Measurements from ENCODE around the gene PIGN. TPM values are rescaled to one million over a fixed set of nuclear protein-coding genes. Genes with fewer than 3 reads are reported as not detected.

The PIGN gene
- total RNA-seq, 5 donors from 2014 or later (not counting 1 experiment from before 2014, with no cell fraction given): 19.5 to 24.0 (median 21.8) TPM

GRCh38 chr18:61993831-61994230, 193.0 kb downstream of the PIGN start:
- no peak overlapping the region for H3K4me3 ChIP-seq (ENCODE audit: control insufficient read depth in 1 of 2, extremely low read depth in 1 of 2, low read length in 1 of 2)
- H3K4me1 ChIP-seq (ENCODE audit: control insufficient read depth in 1 of 2, extremely low read depth in 1 of 2, insufficient read depth in 2 of 2, low read length in 2 of 2): no peaks in the 10 kb centered on the region
- Mint-ChIP-seq H3K4me3 (no peak overlapping the region), H3K4me1 (no peaks in the 10 kb centered on the region), H3K9me3 (no peaks in the 10 kb centered on the region), H3K27me3 (peaks cover 0 to 7% of the 10 kb centered on the region in 2 donors), H3K36me3 (no peaks in the 10 kb centered on the region), H3K27ac (no peak overlapping the region)
- H3K27ac ChIP-seq (ENCODE audit: low read length): no peak overlapping the region
- no peaks in the 10 kb centered on the region for H3K9me3 ChIP-seq
- no peak for ATAC-seq (replicated peaks in 1 of 4)
- no CpG with 5 or more reads among the region's 1 CpG for WGBS (ENCODE audit: insufficient coverage)
- ChIA-PET CTCF (no interaction called here), POLR2A (no interaction called here)
- H3K36me3 ChIP-seq (ENCODE audit: control insufficient read depth in 2 of 2, extremely low read depth in 1 of 2, insufficient read depth in 1 of 2, low read length in 1 of 2): no peaks in the 10 kb centered on the region
- H3K27me3 ChIP-seq (replicated peaks in 1 of 2; ENCODE audit: control insufficient read depth in 2 of 2, extremely low read depth in 1 of 2, insufficient read depth in 2 of 2, low read length in 1 of 2): no peaks in the 10 kb centered on the region
- no peak for DNase-seq

- Mint-ChIP-seq H3K4me1 (no peaks in the 10 kb centered on the region), H3K36me3 (no peaks in the 10 kb centered on the region), H3K27me3 (peaks cover 3 to 13% of the 10 kb centered on the region in 2 donors), H3K9me3 (no peaks in the 10 kb centered on the region), H3K27ac (no peak overlapping the region), H3K4me3 (no peak overlapping the region)
- no peaks in the 10 kb centered on the region for H3K27me3 ChIP-seq (replicated peaks in 1 of 2; ENCODE audit: control insufficient read depth in 2 of 2, extremely low read depth in 1 of 2, insufficient read depth in 2 of 2, low read length in 1 of 2)
- WGBS (ENCODE audit: insufficient coverage): no CpG with 5 or more reads among the region's 2 CpGs
- ATAC-seq (replicated peaks in 1 of 4): no peak
- no peaks in the 10 kb centered on the region for H3K4me1 ChIP-seq (ENCODE audit: control insufficient read depth in 1 of 2, extremely low read depth in 1 of 2, insufficient read depth in 2 of 2, low read length in 2 of 2)
- H3K9me3 ChIP-seq: no peaks in the 10 kb centered on the region
- DNase-seq: no peak
- ChIA-PET POLR2A (no interaction called here), CTCF (no interaction called here)
- H3K36me3 ChIP-seq (ENCODE audit: control insufficient read depth in 2 of 2, extremely low read depth in 1 of 2, insufficient read depth in 1 of 2, low read length in 1 of 2): no peaks in the 10 kb centered on the region
- no peak overlapping the region for H3K27ac ChIP-seq (ENCODE audit: low read length)
- H3K4me3 ChIP-seq (ENCODE audit: control insufficient read depth in 1 of 2, extremely low read depth in 1 of 2, low read length in 1 of 2): no peak overlapping the region
Measured at GRCh38 chr18:61992923-61993322, 193.9 kb downstream of the PIGN start.

DNA sequence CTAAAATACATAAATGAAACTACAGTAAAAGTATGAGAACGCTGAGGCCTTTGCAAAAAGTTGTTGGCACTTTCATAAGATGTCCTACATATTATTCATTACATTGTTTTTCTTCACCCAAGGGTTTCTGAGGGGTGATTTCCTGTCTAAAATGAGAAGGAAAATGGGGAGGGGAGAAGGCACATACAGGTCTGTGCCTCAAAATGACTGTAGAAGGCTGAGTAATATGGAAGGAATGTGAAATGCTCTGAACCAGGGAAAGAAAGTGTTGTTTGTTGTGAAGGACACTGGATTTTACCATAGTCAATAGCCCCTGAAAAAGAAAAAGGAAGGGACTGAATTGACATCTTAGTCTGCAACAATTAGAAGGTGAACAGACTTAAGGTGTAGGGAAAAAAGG, 194.6 kb downstream of the PIGN start:
- H3K4me1 ChIP-seq (ENCODE audit: control insufficient read depth in 1 of 2, extremely low read depth in 1 of 2, insufficient read depth in 2 of 2, low read length in 2 of 2): no peaks in the 10 kb centered on the region
- no peaks in the 10 kb centered on the region for H3K4me1 Mint-ChIP-seq
- H3K9me3 Mint-ChIP-seq: no peaks in the 10 kb centered on the region
- no peak for DNase-seq
- H3K27ac ChIP-seq (ENCODE audit: low read length): no peak overlapping the region
- H3K4me3 ChIP-seq (ENCODE audit: control insufficient read depth in 1 of 2, extremely low read depth in 1 of 2, low read length in 1 of 2): no peak overlapping the region
- H3K27me3 Mint-ChIP-seq: peaks cover 3 to 10% of the 10 kb centered on the region in 2 donors
- H3K27me3 ChIP-seq (replicated peaks in 1 of 2; ENCODE audit: control insufficient read depth in 2 of 2, extremely low read depth in 1 of 2, insufficient read depth in 2 of 2, low read length in 1 of 2): peaks cover 0 to 2% of the 10 kb centered on the region in 2 experiments
- no peak overlapping the region for H3K4me3 Mint-ChIP-seq
- ATAC-seq (replicated peaks in 1 of 4): no peak
- no peaks in the 10 kb centered on the region for H3K36me3 Mint-ChIP-seq
- WGBS (ENCODE audit: insufficient coverage): no CpG with 5 or more reads among the region's 1 CpG
- H3K9me3 ChIP-seq: no peaks in the 10 kb centered on the region
- H3K36me3 ChIP-seq (ENCODE audit: control insufficient read depth in 2 of 2, extremely low read depth in 1 of 2, insufficient read depth in 1 of 2, low read length in 1 of 2): no peaks in the 10 kb centered on the region
- ChIA-PET POLR2A (no interaction called here), CTCF (no interaction called here)
- no peak overlapping the region for H3K27ac Mint-ChIP-seq

GRCh38 chr18:61991836-61992235, 195.0 kb downstream of the PIGN start:
- no peaks in the 10 kb centered on the region for H3K9me3 ChIP-seq
- Mint-ChIP-seq H3K4me3 (no peak overlapping the region), H3K4me1 (no peaks in the 10 kb centered on the region), H3K27me3 (peaks cover 3 to 13% of the 10 kb centered on the region in 2 donors), H3K36me3 (no peaks in the 10 kb centered on the region), H3K27ac (no peak overlapping the region), H3K9me3 (no peaks in the 10 kb centered on the region)
- H3K4me3 ChIP-seq (ENCODE audit: control insufficient read depth in 1 of 2, extremely low read depth in 1 of 2, low read length in 1 of 2): no peak overlapping the region
- ChIA-PET POLR2A (no interaction called here), CTCF (no interaction called here)
- no peaks in the 10 kb centered on the region for H3K36me3 ChIP-seq (ENCODE audit: control insufficient read depth in 2 of 2, extremely low read depth in 1 of 2, insufficient read depth in 1 of 2, low read length in 1 of 2)
- peaks cover 0 to 2% of the 10 kb centered on the region in 2 experiments for H3K27me3 ChIP-seq (replicated peaks in 1 of 2; ENCODE audit: control insufficient read depth in 2 of 2, extremely low read depth in 1 of 2, insufficient read depth in 2 of 2, low read length in 1 of 2)
- no CpG with 5 or more reads among the region's 1 CpG for WGBS (ENCODE audit: insufficient coverage)
- H3K27ac ChIP-seq (ENCODE audit: low read length): no peak overlapping the region
- no peaks in the 10 kb centered on the region for H3K4me1 ChIP-seq (ENCODE audit: control insufficient read depth in 1 of 2, extremely low read depth in 1 of 2, insufficient read depth in 2 of 2, low read length in 2 of 2)
- no peak for ATAC-seq (replicated peaks in 1 of 4)
- DNase-seq: no peak

DNA sequence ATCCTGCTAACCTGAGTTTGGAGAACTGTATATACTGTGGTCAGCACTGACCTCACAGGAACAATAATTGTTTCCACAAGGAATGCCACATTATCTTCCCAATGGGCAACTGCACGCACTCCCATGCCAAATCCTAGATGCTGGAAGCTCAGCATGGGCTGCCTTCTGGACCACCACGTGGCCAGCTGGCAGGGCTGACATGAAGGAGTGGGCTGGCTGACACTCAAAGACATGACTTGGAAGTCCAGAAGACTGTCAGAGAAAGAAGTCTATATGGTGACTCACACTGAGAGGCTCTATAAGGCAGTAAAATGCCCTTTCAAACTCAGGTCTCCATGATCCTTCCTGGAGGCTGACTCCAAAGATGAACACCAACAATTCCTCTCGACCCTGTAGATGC, 195.7 kb downstream of the PIGN start:
- no peak for ATAC-seq (replicated peaks in 1 of 4)
- no peaks in the 10 kb centered on the region for H3K36me3 Mint-ChIP-seq

More for the DNA sequence above, 195.7 kb downstream of the PIGN start:
- Histone ChIP-seq H3K27me3 (replicated peaks in 1 of 2; ENCODE audit: control insufficient read depth in 2 of 2, extremely low read depth in 1 of 2, insufficient read depth in 2 of 2, low read length in 1 of 2) (peaks cover 0 to 2% of the 10 kb centered on the region in 2 experiments), H3K36me3 (ENCODE audit: control insufficient read depth in 2 of 2, extremely low read depth in 1 of 2, insufficient read depth in 1 of 2, low read length in 1 of 2) (no peaks in the 10 kb centered on the region), H3K4me3 (ENCODE audit: control insufficient read depth in 1 of 2, extremely low read depth in 1 of 2, low read length in 1 of 2) (no peak overlapping the region), H3K9me3 (no peaks in the 10 kb centered on the region), H3K4me1 (ENCODE audit: control insufficient read depth in 1 of 2, extremely low read depth in 1 of 2, insufficient read depth in 2 of 2, low read length in 2 of 2) (no peaks in the 10 kb centered on the region), H3K27ac (ENCODE audit: low read length) (no peak overlapping the region)
- DNase-seq: no peak
- CTCF ChIA-PET: no interaction called here
- WGBS (ENCODE audit: insufficient coverage): 81% methylated on average over 2 of the region's 3 CpGs
- POLR2A ChIA-PET: no interaction called here
- Mint-ChIP-seq H3K9me3 (no peaks in the 10 kb centered on the region), H3K27ac (no peak overlapping the region), H3K4me3 (no peak overlapping the region), H3K4me1 (no peaks in the 10 kb centered on the region), H3K27me3 (peaks cover 3 to 14% of the 10 kb centered on the region in 2 donors)

Other genes starting within 250 kb of the PIGN start
- gene RELCH, start 199 bp upstream of the PIGN start, total RNA-seq: 10 to 100 TPM; 46.5 to 68.1 (median 51.5) TPM
- gene TNFRSF11A, start 138.3 kb upstream of the PIGN start, total RNA-seq: 1 to 10 TPM in 4 of 5 donors, under 1 TPM in 1; 0.41 to 4.6 (median 1.2) TPM

All from T-cell (primary cell).